GM10266 (cell line): ENCODE results near the gene PDIK1L.

Experiments used
- DNase-seq: peaks from one replicate; pipeline ENCODE4 v3.0.0; 2012; ENCODE audit errors: extremely low spot score
- CTCF ChIP-seq: IDR thresholded peaks from 2 replicates; pipeline ENCODE4 v1.5.1; 2012; ENCODE audit warnings: mild to moderate bottlenecking, low read depth; ENCODE audit not compliant: control insufficient read depth, insufficient read depth; ENCODE audit errors: missing control alignments

PDIK1L gene

GRCh38 chr1:26162220-26162709 is 50.6 kb downstream of the PDIK1L start:
- TF ChIP-seq CTCF, result no peak
- peak; percentile 29 for DNase-seq

DNA sequence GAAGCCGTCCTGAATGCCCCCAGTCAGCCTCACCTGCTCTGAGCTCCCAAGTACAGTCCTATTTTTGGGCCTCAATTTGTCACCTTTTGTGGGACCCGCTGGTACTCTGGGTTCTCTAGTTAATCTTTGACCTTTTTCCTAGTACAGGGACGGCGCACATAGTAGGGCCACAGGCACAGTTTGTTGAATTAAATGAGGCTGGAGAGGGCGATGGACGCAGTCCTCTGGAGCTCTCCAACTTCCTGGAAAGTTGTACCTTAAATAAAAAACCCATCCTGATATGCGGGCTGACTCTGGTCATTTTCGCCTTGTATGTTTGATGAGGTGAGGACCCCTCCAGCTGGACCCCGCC is 52.0 kb downstream of the PDIK1L start:
- DNase-seq, result peak; percentile 21
- no peak for TF ChIP-seq CTCF

GRCh38 chr1:26164036-26164860 is 52.6 kb downstream of the PDIK1L start:
- DNase-seq, result peak; percentile 85
- peak; percentile 90 for TF ChIP-seq CTCF

DNA sequence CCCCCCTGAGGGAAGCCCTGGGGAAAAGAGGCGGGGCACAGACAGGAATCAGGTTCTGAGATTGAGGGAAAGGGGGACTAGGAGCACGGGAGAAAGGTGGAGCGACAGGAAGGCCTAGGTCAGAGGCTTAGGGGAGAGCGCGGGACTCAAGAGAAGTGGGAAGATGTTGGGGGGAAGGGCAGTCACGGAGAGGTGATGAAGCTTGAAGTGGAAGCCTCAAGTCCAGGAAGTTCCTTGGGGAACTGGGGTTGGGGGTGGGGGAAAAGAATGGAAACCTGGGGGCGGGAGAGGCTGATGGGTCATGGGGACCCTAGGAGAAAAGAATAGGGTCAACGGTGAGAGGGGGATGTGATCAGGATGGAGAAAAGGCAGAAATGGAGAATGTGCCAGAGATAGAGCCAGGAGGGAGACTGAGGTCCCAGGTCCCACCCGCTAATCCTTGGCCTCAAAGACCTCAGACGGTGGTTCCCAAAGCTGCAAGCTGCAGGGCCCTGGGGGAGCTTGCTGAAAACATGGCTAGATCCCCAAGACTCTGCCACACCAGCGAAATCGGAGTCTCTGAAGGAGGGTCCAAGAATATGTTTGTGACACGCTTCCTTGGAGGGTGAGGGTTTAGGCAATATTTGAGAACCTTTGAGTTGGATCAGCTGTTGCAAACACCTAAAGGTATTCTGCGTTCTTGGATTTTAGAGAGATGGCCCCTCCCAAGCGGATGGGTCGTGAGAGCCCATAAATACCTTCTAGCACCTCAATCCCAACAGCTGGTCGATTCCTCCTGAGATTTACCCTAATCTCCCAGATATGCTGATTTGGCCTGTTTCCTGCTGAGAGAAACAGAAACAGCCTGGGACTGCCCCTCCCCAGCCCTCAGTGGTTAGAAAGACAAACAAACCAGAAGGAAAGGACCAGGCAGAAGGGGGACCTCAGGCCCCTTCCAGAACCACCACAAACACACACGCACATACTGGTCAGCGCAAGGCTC is 53.5 kb downstream of the PDIK1L start:
- no peak for DNase-seq
- TF ChIP-seq CTCF, result no peak

GRCh38 chr1:26166719-26167281 is 55.2 kb downstream of the PDIK1L start:
- no peak for DNase-seq
- TF ChIP-seq CTCF, result no peak

GRCh38 chr1:26168410-26169197 is 57.0 kb downstream of the PDIK1L start, which contains the start of gene C1orf232:
C1orf232 (minus strand) TSS chr1:26168963; CDS start chr1:26168499, 464 bp downstream.
- no peak for TF ChIP-seq CTCF
- no peak for DNase-seq
